HG03558 (cell line): ENCODE measurements around the gene ENTPD3.
"Not testable (repeated sequence)": the region's sequence is repeated elsewhere in the genome, so short reads cannot be mapped to it uniquely, and the experiment has no call there.

Experiments used
- ATAC-seq: cut with Tn5 transposase; IDR thresholded peaks from one replicate; pipeline ENCODE4 v1.9.1; 2021; ENCODE audit warnings: moderate number of reproducible peaks; ENCODE audit not compliant: unreplicated experiment; ENCODE audit errors: extremely low read depth

The ENTPD3 gene

GRCh38 chr3:40456940-40457823 is 70.2 kb downstream of the ENTPD3 start, which contains the start of gene RPL14:
Gene RPL14, plus strand, starts transcription at chr3:40457339. Its CDS starts 133 bp downstream, at chr3:40457472.
- peak; percentile 31 for ATAC-seq

GRCh38 chr3:40458473-40458872 is 71.5 kb downstream of the ENTPD3 start:
- ATAC-seq: no peak

GRCh38 chr3:40460481-40460880 is 73.5 kb downstream of the ENTPD3 start:
- ATAC-seq: not testable (repeated sequence)

- no peak for ATAC-seq
These were observed 74.2 kb downstream of the ENTPD3 start for GRCh38 chr3:40461161-40461560.

- not testable (repeated sequence) for ATAC-seq
These were observed 75.9 kb downstream of the ENTPD3 start for GRCh38 chr3:40462838-40463237.

GRCh38 chr3:40463579-40463978 is 76.6 kb downstream of the ENTPD3 start:
- ATAC-seq: no peak

GRCh38 chr3:40464339-40465110 is 77.5 kb downstream of the ENTPD3 start:
- ATAC-seq: no peak

- ATAC-seq: no peak
These were observed 78.1 kb downstream of the ENTPD3 start for GRCh38 chr3:40465111-40465407.

GRCh38 chr3:40465456-40465855 is 78.5 kb downstream of the ENTPD3 start:
- ATAC-seq: no peak

- no peak for ATAC-seq
These were observed 81.0 kb downstream of the ENTPD3 start for GRCh38 chr3:40468018-40468417.

GRCh38 chr3:40470701-40471100 is 83.7 kb downstream of the ENTPD3 start:
- ATAC-seq: no peak

- ATAC-seq: no peak
These were observed 89.8 kb downstream of the ENTPD3 start, which contains the start of gene ZNF619 for GRCh38 chr3:40476478-40477470. Gene ZNF619, plus strand, starts transcription at chr3:40477122. Its CDS starts 858 bp downstream, at chr3:40477980.

- no peak for ATAC-seq
These were observed 90.7 kb downstream of the ENTPD3 start for GRCh38 chr3:40477666-40478065.
